Measurements from ENCODE around the gene UBE2H.

The UBE2H gene

GRCh38 chr7:129950191-129950932 is 2.4 kb downstream of the UBE2H start:
- DNase-seq (ENCODE audit: low read depth in 3 of 3), result no peak

GRCh38 chr7:129949292-129950133 is 3.2 kb downstream of the UBE2H start:
- no peak for DNase-seq (ENCODE audit: low read depth in 3 of 3)

GRCh38 chr7:129948877-129949291 is 3.9 kb downstream of the UBE2H start:
- DNase-seq (ENCODE audit: low read depth in 3 of 3), result peak; percentile 31 to 64 (median 63)

- no peak for DNase-seq (ENCODE audit: low read depth in 3 of 3)
Measured at GRCh38 chr7:129948338-129948737, 4.4 kb downstream of the UBE2H start.

GRCh38 chr7:129947701-129948100 is 5.1 kb downstream of the UBE2H start:
- no peak for DNase-seq (ENCODE audit: low read depth in 3 of 3)

- DNase-seq (ENCODE audit: low read depth in 3 of 3), result no peak
Measured at GRCh38 chr7:129947049-129947448, 5.7 kb downstream of the UBE2H start.

GRCh38 chr7:129946282-129946681 is 6.5 kb downstream of the UBE2H start:
- DNase-seq (ENCODE audit: low read depth in 3 of 3), result no peak

GRCh38 chr7:129943352-129943751 is 9.4 kb downstream of the UBE2H start:
- no peak for DNase-seq (ENCODE audit: low read depth in 3 of 3)

GRCh38 chr7:129940329-129940728 is 12.4 kb downstream of the UBE2H start:
- DNase-seq (ENCODE audit: low read depth in 3 of 3), result no peak

GRCh38 chr7:129939881-129940280 is 12.9 kb downstream of the UBE2H start:
- no peak for DNase-seq (ENCODE audit: low read depth in 3 of 3)

GRCh38 chr7:129933627-129934026 is 19.1 kb downstream of the UBE2H start:
- no peak for DNase-seq (ENCODE audit: low read depth in 3 of 3)

- DNase-seq (ENCODE audit: low read depth in 3 of 3), result no peak
Measured at GRCh38 chr7:129926618-129927017, 26.1 kb downstream of the UBE2H start.

- no peak for DNase-seq (ENCODE audit: low read depth in 3 of 3)
Measured at GRCh38 chr7:129925416-129926002, 27.3 kb downstream of the UBE2H start.

GRCh38 chr7:129924602-129925001 is 28.2 kb downstream of the UBE2H start:
- DNase-seq (ENCODE audit: low read depth in 3 of 3), result no peak

GRCh38 chr7:129923709-129924108 is 29.1 kb downstream of the UBE2H start:
- DNase-seq (ENCODE audit: low read depth in 3 of 3), result no peak

- no peak for DNase-seq (ENCODE audit: low read depth in 3 of 3)
Measured at GRCh38 chr7:129919492-129919891, 33.3 kb downstream of the UBE2H start.

- DNase-seq (ENCODE audit: low read depth in 3 of 3), result no peak
Measured at GRCh38 chr7:129918922-129919321, 33.8 kb downstream of the UBE2H start.

- DNase-seq (ENCODE audit: low read depth in 3 of 3), result no peak
Measured at GRCh38 chr7:129917934-129918333, 34.8 kb downstream of the UBE2H start.

GRCh38 chr7:129914536-129915272 is 38.1 kb downstream of the UBE2H start:
- DNase-seq (ENCODE audit: low read depth in 3 of 3), result no peak

GRCh38 chr7:129913428-129913827 is 39.3 kb downstream of the UBE2H start:
- DNase-seq (ENCODE audit: low read depth in 3 of 3), result no peak

GRCh38 chr7:129911790-129912189 is 41.0 kb downstream of the UBE2H start:
- no peak for DNase-seq (ENCODE audit: low read depth in 3 of 3)

- no peak for DNase-seq (ENCODE audit: low read depth in 3 of 3)
Measured at GRCh38 chr7:129909669-129910068, 43.1 kb downstream of the UBE2H start.
